IPS-11a (cell line): ENCODE results near the gene RAD51B.

Source experiments
- H3K4me3 ChIP-seq: one replicate; pipeline ENCODE4 v1.5.1; 2013; ENCODE audit warnings: low read depth, low read length, control low read depth

Gene RAD51B

DNA sequence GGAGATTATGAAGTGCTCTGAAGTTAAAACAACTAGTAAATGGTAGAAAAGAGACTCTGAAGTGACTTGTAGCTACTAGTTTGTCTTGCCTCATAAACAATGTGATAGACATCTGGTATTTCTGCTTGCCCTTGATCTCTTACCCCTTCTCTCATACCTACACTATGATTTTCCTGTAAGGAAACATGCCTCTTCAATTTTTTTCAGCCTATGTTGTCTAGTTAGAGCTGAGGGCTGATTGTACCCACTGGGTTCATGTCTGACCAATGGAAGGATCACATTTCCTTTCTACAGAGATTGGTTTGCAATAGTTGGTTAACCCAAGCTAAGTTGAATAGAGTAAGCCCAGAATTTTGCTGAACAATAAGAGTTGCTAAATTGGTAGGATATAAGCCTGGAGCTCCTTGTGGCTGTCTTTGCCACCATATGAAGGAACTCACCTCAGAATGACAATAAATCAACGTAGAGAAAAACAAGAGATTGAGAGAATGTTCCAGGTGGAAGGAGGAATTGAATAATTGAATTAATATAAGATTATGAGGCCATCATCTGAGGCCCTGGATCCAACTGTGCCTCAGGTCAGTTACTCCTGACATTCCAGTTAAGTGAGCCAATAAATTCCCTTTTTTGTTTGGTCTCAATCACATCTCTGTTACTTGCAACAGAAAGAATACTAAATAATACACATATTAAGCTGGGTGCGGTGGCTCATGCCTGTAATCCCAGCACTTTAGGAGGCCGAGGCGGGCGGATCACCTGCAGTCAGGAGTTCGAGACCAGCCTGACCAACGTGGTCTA is 626.9 kb downstream of the RAD51B start:
- H3K4me3 ChIP-seq = no peak overlapping the region

- no peak overlapping the region for H3K4me3 ChIP-seq
Observed at GRCh38 chr14:68447581-68448251, 628.1 kb downstream of the RAD51B start.

DNA sequence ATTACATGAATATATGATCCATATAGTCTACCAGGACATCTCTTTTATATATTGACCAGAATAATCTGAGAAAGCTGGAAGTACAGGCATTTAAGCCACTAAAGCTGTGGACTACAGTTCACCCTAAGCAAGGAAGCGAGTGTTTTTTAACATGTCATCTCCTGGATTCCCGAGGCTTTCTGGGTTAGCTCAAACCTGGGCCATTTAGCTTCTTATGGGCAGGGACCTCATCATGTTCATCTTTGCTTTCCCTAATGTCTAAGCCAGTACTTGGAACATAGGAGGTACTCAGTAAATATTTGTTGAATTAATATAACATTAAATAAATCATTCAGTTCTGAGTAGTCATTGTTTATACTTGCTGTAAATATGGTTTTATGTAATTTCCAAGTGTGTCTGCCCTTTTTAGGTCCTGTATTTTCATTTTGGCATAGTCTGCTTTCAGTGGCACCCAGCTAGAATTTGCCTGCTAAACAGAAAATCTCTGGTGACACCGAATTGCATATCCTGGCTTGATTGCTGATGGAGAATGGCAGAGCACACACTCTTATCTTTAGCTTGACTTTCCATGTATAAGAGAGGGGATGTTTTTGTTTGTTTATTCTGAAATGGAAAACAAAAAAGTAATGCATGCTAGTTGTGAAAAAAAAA is 628.8 kb downstream of the RAD51B start:
- no peak overlapping the region for H3K4me3 ChIP-seq

DNA sequence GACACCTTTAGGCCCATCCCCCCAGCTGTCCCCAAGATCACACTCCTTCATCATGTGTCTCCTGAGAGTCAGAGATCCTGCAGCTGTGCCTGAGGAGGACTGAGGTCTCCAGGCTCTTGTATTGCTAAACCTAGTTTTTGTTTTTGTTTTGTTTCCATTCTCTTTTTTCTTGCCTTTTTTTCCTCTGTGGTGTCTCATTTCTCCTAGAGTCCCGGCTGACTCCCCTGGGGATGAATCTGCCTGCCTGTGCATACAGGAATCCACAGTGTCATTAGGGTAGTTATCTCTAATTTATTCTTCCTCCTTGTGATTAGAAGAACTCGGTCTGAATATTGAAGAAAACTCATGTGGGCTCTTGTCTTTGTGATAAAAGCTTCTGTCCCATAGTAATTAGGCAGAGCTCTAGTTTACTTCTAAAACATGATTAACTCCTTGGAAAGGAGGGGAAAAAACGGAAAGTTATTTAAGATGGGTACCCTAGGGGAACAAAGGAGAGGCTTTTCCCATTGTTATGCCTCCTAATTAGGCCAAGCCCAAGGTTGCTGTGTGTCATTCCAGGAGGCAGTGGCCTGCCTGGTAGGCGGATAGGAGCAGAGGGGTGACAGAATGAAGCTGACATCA is 630.1 kb downstream of the RAD51B start:
- H3K4me3 ChIP-seq = no peak overlapping the region

GRCh38 chr14:68450391-68451120 is 631.0 kb downstream of the RAD51B start:
- H3K4me3 ChIP-seq = no peak overlapping the region

DNA sequence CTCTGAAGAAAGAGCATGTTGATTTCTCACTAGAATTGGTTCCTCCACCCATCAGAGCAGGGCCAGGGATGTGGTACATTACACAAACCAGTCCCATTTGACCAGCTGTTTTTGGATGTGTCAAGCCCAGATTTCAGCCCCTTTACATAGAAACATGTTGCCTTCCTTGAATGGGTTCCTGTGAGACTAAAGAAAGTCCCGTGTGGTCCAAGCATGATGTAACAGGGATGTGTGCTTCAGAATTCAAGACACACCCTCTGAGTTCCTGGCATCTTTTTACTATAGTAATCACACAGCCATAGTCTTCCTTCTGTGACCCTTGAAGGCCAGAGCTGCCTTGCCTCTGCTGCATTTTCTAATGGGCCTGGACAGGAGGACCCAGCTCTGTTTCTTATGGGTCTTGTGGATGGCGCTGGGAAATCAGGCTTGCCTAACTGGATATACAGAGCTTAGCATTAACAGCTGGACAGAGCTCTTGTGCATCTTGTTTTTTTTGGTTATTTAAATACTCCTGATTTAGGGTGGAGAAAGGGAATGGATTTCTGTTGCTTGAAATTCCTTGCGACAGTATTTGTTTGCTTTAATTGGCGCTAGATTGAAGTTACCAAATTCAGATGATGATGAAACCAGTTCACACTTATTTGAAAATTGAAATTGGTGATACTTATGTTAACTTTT is 632.3 kb downstream of the RAD51B start:
- no peak overlapping the region for H3K4me3 ChIP-seq

DNA sequence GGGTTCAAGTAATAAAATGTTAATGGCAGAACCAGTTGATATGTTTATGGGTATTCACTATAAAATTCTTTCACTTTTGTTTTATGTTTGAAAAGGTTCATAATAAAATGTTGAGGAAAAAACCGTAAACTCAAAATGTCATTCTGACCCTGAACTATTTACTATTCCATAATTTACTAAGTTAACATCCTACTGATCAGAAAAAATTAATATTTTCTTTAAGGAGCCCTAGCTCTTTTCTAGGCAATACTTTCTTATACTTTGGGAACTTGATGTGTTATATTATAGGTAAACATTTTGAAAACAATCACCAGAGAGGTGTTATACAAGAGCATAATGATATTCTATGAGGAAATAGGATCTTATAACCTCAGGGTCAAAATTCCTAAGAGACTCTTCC is 638.7 kb downstream of the RAD51B start:
- H3K4me3 ChIP-seq = no peak overlapping the region

DNA sequence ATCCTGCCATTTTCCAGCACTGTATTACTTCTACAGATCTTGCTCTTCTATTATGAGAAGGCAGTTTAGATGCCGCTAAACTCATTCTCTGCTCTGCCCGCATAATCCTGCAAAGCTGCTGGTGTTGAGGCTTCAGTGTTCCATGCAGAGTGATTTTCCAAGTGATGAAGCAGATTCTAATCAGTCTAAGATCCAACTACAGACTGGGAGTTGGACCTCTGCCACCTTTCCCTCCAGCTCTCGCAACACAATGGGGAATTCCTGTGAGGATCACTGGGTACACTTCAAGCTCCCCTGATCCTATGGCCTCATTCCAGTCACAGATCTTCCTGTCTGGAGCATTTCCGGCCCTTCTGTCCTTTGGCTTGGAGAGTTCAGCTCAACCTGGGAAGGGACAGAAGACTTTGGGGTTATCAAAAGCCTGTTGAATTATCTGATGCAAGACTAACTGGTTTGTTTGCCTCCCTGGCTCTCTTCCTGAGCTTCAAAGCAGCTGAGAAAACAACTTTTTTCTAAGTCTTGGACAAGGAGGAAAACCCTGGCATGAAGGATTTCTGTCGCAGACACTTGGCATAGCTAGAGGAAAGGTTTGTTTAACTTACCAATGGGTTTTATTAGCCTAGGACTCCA is 639.4 kb downstream of the RAD51B start:
- H3K4me3 ChIP-seq = no peak overlapping the region

- no peak overlapping the region for H3K4me3 ChIP-seq
Observed at GRCh38 chr14:68459480-68460136, 640.0 kb downstream of the RAD51B start.

- H3K4me3 ChIP-seq = no peak overlapping the region
Observed at GRCh38 chr14:68460541-68460940, 641.0 kb downstream of the RAD51B start.

- no peak overlapping the region for H3K4me3 ChIP-seq
Observed at GRCh38 chr14:68461086-68461485, 641.5 kb downstream of the RAD51B start.

GRCh38 chr14:68462683-68463082 is 643.1 kb downstream of the RAD51B start:
- no peak overlapping the region for H3K4me3 ChIP-seq

- no peak overlapping the region for H3K4me3 ChIP-seq
Observed at GRCh38 chr14:68463299-68463698, 643.7 kb downstream of the RAD51B start.

DNA sequence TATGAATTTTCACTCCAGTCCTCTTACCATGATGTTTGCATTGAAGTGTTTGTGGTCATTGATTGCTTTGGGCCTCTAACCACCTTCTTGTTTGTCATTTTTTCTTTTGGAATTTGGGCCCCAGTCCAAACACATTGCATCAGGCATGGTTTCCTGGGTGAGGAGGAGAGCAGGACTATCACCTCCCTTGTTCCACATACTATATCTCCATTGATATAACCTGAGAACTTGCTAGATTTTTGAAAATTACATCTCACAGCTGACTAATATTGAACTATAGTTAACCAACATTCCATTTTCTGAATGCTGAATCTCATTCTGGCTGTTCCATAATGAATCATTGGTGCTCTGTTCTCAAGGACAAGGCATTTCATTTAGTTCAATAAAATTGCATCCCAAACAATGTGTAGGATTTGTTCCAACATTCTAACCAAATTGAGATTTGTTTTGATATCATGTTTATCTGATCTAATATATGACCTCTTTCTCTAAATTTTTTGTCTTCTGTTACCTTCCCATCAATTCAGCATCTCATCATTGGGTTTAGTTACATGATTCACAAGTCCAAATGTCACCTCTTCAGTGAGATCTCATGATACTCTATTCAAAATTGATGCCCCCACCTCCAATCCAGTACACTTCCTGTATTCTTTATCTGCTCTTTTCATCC is 644.3 kb downstream of the RAD51B start:
- H3K4me3 ChIP-seq = no peak overlapping the region

- H3K4me3 ChIP-seq = no peak overlapping the region
Observed at GRCh38 chr14:68464711-68465110, 645.1 kb downstream of the RAD51B start.

GRCh38 chr14:68466491-68466977 is 647.0 kb downstream of the RAD51B start:
- no peak overlapping the region for H3K4me3 ChIP-seq

DNA sequence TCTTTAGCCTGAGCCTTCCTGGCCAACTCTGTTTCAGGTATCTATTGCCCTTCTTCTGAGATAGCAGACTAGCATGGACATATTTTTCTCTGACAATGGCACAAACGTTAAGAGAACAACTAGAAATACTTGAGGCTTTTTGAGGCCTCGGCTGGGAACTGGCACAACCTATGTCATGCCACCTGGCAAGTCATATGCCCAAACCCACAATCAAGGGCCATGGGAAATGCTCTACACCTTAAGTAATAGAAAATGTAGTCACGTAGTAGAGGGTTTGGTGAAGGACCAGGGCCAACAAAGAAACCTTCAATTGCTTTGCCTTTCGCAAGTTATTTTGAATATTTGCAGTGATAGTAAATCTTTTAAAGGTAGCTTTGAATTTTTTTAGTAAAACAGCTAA is 647.8 kb downstream of the RAD51B start:
- H3K4me3 ChIP-seq = no peak overlapping the region

DNA sequence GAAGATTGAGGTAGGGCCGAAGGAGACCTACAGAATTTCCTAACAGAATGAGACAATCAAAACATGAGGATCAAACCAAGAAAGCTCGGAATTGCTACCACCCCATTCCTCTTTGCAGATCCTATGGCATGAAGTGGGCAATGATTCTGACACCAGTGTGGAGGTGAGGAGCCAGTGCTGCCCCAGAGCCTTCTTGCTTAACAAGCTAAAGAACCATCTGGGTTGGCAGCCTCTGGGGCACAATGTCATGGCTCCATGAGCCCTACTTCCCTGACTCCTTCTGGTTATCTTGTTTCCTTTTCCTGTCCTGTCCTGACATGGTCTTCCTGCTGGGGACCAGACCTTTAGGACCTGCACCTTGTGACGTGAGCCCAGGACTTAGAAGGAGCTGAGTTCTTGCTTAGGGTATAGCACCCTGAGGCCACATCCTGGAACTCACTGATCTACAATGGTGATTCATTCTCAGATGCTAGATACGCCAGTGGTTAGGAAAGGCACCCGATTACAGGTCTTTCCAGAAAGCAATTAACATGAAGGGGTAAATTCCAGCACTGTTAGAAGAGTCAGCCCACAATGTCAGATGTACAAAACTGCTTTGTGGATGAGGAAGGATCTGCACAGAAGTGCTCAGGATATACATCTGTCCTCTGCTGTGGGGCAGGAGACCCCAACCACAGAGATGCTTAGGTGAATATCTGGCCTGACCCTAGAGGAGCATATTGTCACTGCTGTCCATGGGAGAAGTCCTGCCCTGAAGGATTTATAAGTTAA is 649.0 kb downstream of the RAD51B start:
- no peak overlapping the region for H3K4me3 ChIP-seq
